ENCODE measurements around the gene PPT2. TPM values are rescaled to one million over a fixed set of nuclear protein-coding genes. Genes with fewer than 3 reads are reported as not detected.
A peak's percentile ranks its signal among the peaks of the same experiment; 100 is the strongest.

Gene PPT2
- total RNA-seq, 6 experiments from 2014 or later = 6.4 to 16.0 (median 8.9) TPM

- H3K4me1 ChIP-seq = peaks cover 0 to 32% (median 9%) of the 10 kb centered on the region in 4 donors
- no peak for TF ChIP-seq POLR2A (IDR thresholded peaks at IDR 0.05)
- TF ChIP-seq, protein P1, sequence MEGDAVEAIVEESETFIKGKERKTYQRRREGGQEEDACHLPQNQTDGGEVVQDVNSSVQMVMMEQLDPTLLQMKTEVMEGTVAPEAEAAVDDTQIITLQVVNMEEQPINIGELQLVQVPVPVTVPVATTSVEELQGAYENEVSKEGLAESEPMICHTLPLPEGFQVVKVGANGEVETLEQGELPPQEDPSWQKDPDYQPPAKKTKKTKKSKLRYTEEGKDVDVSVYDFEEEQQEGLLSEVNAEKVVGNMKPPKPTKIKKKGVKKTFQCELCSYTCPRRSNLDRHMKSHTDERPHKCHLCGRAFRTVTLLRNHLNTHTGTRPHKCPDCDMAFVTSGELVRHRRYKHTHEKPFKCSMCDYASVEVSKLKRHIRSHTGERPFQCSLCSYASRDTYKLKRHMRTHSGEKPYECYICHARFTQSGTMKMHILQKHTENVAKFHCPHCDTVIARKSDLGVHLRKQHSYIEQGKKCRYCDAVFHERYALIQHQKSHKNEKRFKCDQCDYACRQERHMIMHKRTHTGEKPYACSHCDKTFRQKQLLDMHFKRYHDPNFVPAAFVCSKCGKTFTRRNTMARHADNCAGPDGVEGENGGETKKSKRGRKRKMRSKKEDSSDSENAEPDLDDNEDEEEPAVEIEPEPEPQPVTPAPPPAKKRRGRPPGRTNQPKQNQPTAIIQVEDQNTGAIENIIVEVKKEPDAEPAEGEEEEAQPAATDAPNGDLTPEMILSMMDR (IDR thresholded peaks at IDR 0.05) = no peak
- peaks cover 0 to 5% (median 2%) of the 10 kb centered on the region in 4 donors for H3K36me3 ChIP-seq
- ATAC-seq = no peak
- H3K27ac ChIP-seq = peak overlapping the region in 2 of 3 donors; percentile 73 to 97
- H3K4me3 ChIP-seq = peak overlapping the region; percentile 85 to 89 (median 87)
- DNase-seq = no peak
- H3K27me3 ChIP-seq = no peaks in the 10 kb centered on the region
- WGBS (ENCODE audit: insufficient coverage, low coverage, low lambda C conversion rate, missing lambda C conversion rate) = 0% methylated on average over 2 of the region's 2 CpGs
- intact Hi-C loops (cut with DNase I) = no loop called here
- H3K9me3 ChIP-seq = no peaks in the 10 kb centered on the region
Observed at GRCh38 chr6:32175322-32175710, 21.4 kb downstream of the PPT2 start.

- Histone ChIP-seq H3K4me1 (peaks cover 0 to 32% (median 9%) of the 10 kb centered on the region in 4 donors), H3K9me3 (no peaks in the 10 kb centered on the region), H3K27me3 (no peaks in the 10 kb centered on the region), H3K27ac (peak within 1 kb of the TSS; percentile 73 to 97 (median 82)), H3K4me3 (peak within 1 kb of the TSS; percentile 85 to 89 (median 87)), H3K36me3 (peaks cover 0 to 3% (median 0%) of the 10 kb centered on the region in 4 donors)
- intact Hi-C loops (cut with DNase I) = no loop called here
- DNase-seq (peak; percentile 97 to 99 (median 99)), ATAC-seq (peak; percentile 72 to 80 (median 74))
- 2% methylated on average over 24 of the region's 27 CpGs for WGBS (ENCODE audit: insufficient coverage, low coverage, low lambda C conversion rate, missing lambda C conversion rate)
- TF ChIP-seq, protein P1 (IDR thresholded peaks at IDR 0.05) = no peak
- peak; percentile 59 for TF ChIP-seq POLR2A (IDR thresholded peaks at IDR 0.05)
Observed at GRCh38 chr6:32175711-32176475, 22.0 kb downstream of the PPT2 start, which contains the start of gene AGPAT1. Gene AGPAT1 (minus strand): TSS chr6:32176084. CDS start chr6:32171496, 4,588 bp downstream.

DNA sequence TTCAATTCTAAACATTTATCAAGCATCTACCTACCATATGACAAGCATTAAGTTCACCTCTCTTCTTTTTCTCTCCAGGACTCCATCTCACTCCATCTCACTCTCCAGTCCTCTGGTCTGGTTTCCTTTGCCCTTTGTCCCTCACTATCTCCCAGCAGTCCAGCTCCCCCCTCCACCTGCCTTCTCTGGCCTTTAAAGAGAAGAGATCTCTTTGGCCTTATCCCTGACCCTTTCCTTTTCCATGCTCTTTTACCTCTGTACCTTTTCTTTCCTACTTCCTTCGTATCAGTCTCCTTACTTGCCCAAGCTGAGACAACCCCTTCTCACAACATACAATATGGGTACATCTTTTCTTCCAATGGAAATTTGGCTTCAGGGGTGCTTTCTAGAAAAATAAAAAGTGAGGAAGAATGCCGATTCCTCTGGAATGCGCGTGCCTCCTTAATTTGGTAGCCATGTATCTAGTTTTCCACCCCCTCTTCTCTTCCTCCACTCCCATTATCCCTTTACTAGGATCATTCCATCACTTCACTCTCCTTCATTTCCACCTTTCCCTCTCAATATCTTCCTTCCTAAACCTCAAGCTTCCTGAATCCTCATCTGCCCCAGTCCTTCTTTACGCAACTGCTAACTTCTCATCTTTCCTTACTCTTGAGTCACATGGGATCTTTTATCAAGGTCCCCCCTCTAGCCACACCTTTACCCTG, 22.7 kb downstream of the PPT2 start:
- peaks cover 0 to 3% (median 0%) of the 10 kb centered on the region in 4 donors for H3K36me3 ChIP-seq
- no peaks in the 10 kb centered on the region for H3K27me3 ChIP-seq
- H3K4me1 ChIP-seq = peaks cover 0 to 32% (median 9%) of the 10 kb centered on the region in 4 donors
- intact Hi-C loops (cut with DNase I) = no loop called here
- TF ChIP-seq POLR2A (IDR thresholded peaks at IDR 0.05) = no peak
- TF ChIP-seq, protein P1 (IDR thresholded peaks at IDR 0.05) = no peak
- no peak for ATAC-seq
- H3K9me3 ChIP-seq = no peaks in the 10 kb centered on the region
- DNase-seq = no peak
- 23% methylated on average over 5 of the region's 5 CpGs for WGBS (ENCODE audit: insufficient coverage, low coverage, low lambda C conversion rate, missing lambda C conversion rate)
- H3K4me3 ChIP-seq = peak overlapping the region; percentile 85 to 89 (median 87)
- peak overlapping the region; percentile 73 to 97 (median 82) for H3K27ac ChIP-seq

GRCh38 chr6:32177183-32177787, 23.3 kb downstream of the PPT2 start:
- TF ChIP-seq POLR2A (IDR thresholded peaks at IDR 0.05) = peak; percentile 35
- TF ChIP-seq, protein P1 (IDR thresholded peaks at IDR 0.05) = no peak
- Histone ChIP-seq H3K4me3 (peak overlapping the region; percentile 19 to 87 (median 85)), H3K27me3 (no peaks in the 10 kb centered on the region), H3K4me1 (peaks cover 0 to 32% (median 9%) of the 10 kb centered on the region in 4 donors), H3K27ac (peak overlapping the region; percentile 73 to 97 (median 82)), H3K36me3 (peaks cover 0 to 3% (median 0%) of the 10 kb centered on the region in 4 donors), H3K9me3 (no peaks in the 10 kb centered on the region)
- DNase-seq (no peak), ATAC-seq (peak in 2 of 4 donors; percentile 1 to 3)
- intact Hi-C loops (cut with DNase I) = no loop called here
- 0% methylated on average over 19 of the region's 20 CpGs for WGBS (ENCODE audit: insufficient coverage, low coverage, low lambda C conversion rate, missing lambda C conversion rate)

Measured in right lobe of liver (tissue), 6 donors.